ENCODE results near the gene SENP2.
A peak's percentile ranks its signal among the peaks of the same experiment; 100 is the strongest.
"Not testable (repeated sequence)": the region's sequence is repeated elsewhere in the genome, so short reads cannot be mapped to it uniquely, and the experiment has no call there.

SENP2 gene

GRCh38 chr3:185585859-185586685 lies at the start of gene SENP2:
Gene SENP2, plus strand, starts transcription at chr3:185586295. Its CDS starts 119 bp downstream, at chr3:185586414.
- H3K4me3 ChIP-seq, result peak within 1 kb of the TSS; percentile 53 to 96 (median 83)
- peak within 1 kb of the TSS; percentile 69 to 100 (median 96) for H3K27ac ChIP-seq

- Histone ChIP-seq H3K27ac (peak overlapping the region in 11 of 21 experiments; percentile 1 to 65 (median 26)), H3K4me3 (no peak overlapping the region)
Observed at GRCh38 chr3:185537369-185537970, 48.6 kb upstream of the SENP2 start.

GRCh38 chr3:185539934-185540333 lies 46.2 kb upstream of the SENP2 start:
- Histone ChIP-seq H3K27ac (no peak overlapping the region), H3K4me3 (no peak overlapping the region)

GRCh38 chr3:185540695-185541094 lies 45.4 kb upstream of the SENP2 start:
- no peak overlapping the region for H3K4me3 ChIP-seq
- H3K27ac ChIP-seq, result no peak overlapping the region

- H3K4me3 ChIP-seq, result no peak overlapping the region
- peak overlapping the region in 5 of 21 experiments; percentile 3 to 64 (median 36) for H3K27ac ChIP-seq
Observed at GRCh38 chr3:185549122-185549521, 37.0 kb upstream of the SENP2 start.

- no peak overlapping the region for H3K4me3 ChIP-seq
- H3K27ac ChIP-seq, result peak overlapping the region in 4 of 21 experiments; percentile 3 to 64 (median 42)
Observed at GRCh38 chr3:185549651-185550111, 36.4 kb upstream of the SENP2 start.

GRCh38 chr3:185552358-185552877 lies 33.7 kb upstream of the SENP2 start, which contains the start of gene LIPH:
Gene LIPH, minus strand, starts transcription at chr3:185552588. Its CDS starts 117 bp downstream, at chr3:185552471.
- H3K27ac ChIP-seq, result peak within 1 kb of the TSS in 11 of 21 experiments; percentile 11 to 66 (median 25)
- H3K4me3 ChIP-seq, result peak within 1 kb of the TSS in 2 of 7 experiments; percentile 1 to 15

GRCh38 chr3:185555101-185555501 lies 31.0 kb upstream of the SENP2 start:
- no peak overlapping the region for H3K4me3 ChIP-seq
- H3K27ac ChIP-seq, result no peak overlapping the region

GRCh38 chr3:185555860-185556347 lies 30.2 kb upstream of the SENP2 start:
- H3K27ac ChIP-seq, result no peak overlapping the region

GRCh38 chr3:185556640-185557039 lies 29.5 kb upstream of the SENP2 start:
- not testable (repeated sequence) for H3K27ac ChIP-seq, H3K4me3 ChIP-seq

More at GRCh38 chr3:185555860-185556347, 30.2 kb upstream of the SENP2 start:
- H3K4me3 ChIP-seq, result no peak overlapping the region

- H3K4me3 ChIP-seq, result no peak overlapping the region
- H3K27ac ChIP-seq, result peak overlapping the region in 9 of 21 experiments; percentile 7 to 72 (median 49)
Observed at GRCh38 chr3:185558395-185558794, 27.7 kb upstream of the SENP2 start.

GRCh38 chr3:185559706-185560090 lies 26.4 kb upstream of the SENP2 start:
- no peak overlapping the region for H3K27ac ChIP-seq
- H3K4me3 ChIP-seq, result no peak overlapping the region

- no peak overlapping the region for H3K4me3 ChIP-seq
- H3K27ac ChIP-seq, result peak overlapping the region in 2 of 21 experiments; percentile 24 to 38
Observed at GRCh38 chr3:185560676-185561075, 25.4 kb upstream of the SENP2 start.

- Histone ChIP-seq H3K27ac (peak overlapping the region in 4 of 21 experiments; percentile 5 to 38 (median 30)), H3K4me3 (no peak overlapping the region)
Observed at GRCh38 chr3:185561374-185561943, 24.6 kb upstream of the SENP2 start.

- peak overlapping the region in 2 of 21 experiments; percentile 5 to 24 for H3K27ac ChIP-seq
- no peak overlapping the region for H3K4me3 ChIP-seq
Observed at GRCh38 chr3:185561958-185562357, 24.1 kb upstream of the SENP2 start.

GRCh38 chr3:185572183-185572582 lies 13.9 kb upstream of the SENP2 start:
- Histone ChIP-seq H3K4me3 (no peak overlapping the region), H3K27ac (no peak overlapping the region)

- H3K27ac ChIP-seq, H3K4me3 ChIP-seq: not testable (repeated sequence)
Observed at GRCh38 chr3:185575108-185575869, 10.8 kb upstream of the SENP2 start.

GRCh38 chr3:185582236-185582635 lies 3.9 kb upstream of the SENP2 start:
- H3K27ac ChIP-seq, result no peak overlapping the region
- no peak overlapping the region for H3K4me3 ChIP-seq

GRCh38 chr3:185582871-185583270 lies 3.2 kb upstream of the SENP2 start:
- H3K4me3 ChIP-seq, result no peak overlapping the region
- no peak overlapping the region for H3K27ac ChIP-seq
